Mesothelial cell of epicardium (in vitro differentiated cells): ENCODE results near the gene ZNF444. TPM values are rescaled to one million over a fixed set of nuclear protein-coding genes. Genes with fewer than 3 reads are reported as not detected.

Experiments
- DNase-seq, 2 experiments: peaks; one replicate each; pipeline ENCODE4 v3.0.0; 2021; ENCODE audit warnings: low spot score in 2 of 2; ENCODE audit not compliant: unreplicated experiment in 2 of 2
- H3K27ac Mint-ChIP-seq: 2 replicates; pipeline ENCODE4 v1.8.0; 2021; ENCODE audit warnings: mixed read lengths
- H3K27me3 Mint-ChIP-seq: 2 replicates; pipeline ENCODE4 v1.8.0; 2021; ENCODE audit warnings: low read depth, mixed read lengths
- H3K36me3 Mint-ChIP-seq: 2 replicates; pipeline ENCODE4 v1.8.0; 2021; ENCODE audit warnings: mixed read lengths
- H3K4me1 Mint-ChIP-seq: 2 replicates; pipeline ENCODE4 v1.8.0; 2021; ENCODE audit warnings: mixed read lengths
- H3K4me3 Mint-ChIP-seq: 2 replicates; pipeline ENCODE4 v1.8.0; 2021; ENCODE audit warnings: mild to moderate bottlenecking, moderate library complexity, mixed read lengths
- H3K9me3 Mint-ChIP-seq: 2 replicates; pipeline ENCODE4 v1.8.0; 2021; ENCODE audit warnings: mixed read lengths
- CTCF ChIP-seq: fragments of 200-600 bp; sonication (generic); IDR thresholded peaks from one replicate; pipeline ENCODE4 v1.5.0; 2021; ENCODE audit warnings: antibody characterized with exemption; ENCODE audit not compliant: unreplicated experiment
- total RNA-seq: library from RNA; stranded (reverse); gene quantifications from 3 replicates; pipeline ENCODE4 v1.2.1, GENCODE V29; 2021

The ZNF444 gene
- total RNA-seq, 1 donor from 2014 or later: 63.6 TPM

GRCh38 chr19:56161534-56161933, 20.4 kb downstream of the ZNF444 start:
- no peaks in the 10 kb centered on the region for H3K4me1 Mint-ChIP-seq
- H3K27me3 Mint-ChIP-seq: no peaks in the 10 kb centered on the region
- DNase-seq: no peak
- H3K36me3 Mint-ChIP-seq: peaks cover 16% of the 10 kb centered on the region
- H3K9me3 Mint-ChIP-seq: peaks cover 7% of the 10 kb centered on the region
- H3K27ac Mint-ChIP-seq: no peak overlapping the region
- no peak for TF ChIP-seq CTCF
- no peak overlapping the region for H3K4me3 Mint-ChIP-seq

DNA sequence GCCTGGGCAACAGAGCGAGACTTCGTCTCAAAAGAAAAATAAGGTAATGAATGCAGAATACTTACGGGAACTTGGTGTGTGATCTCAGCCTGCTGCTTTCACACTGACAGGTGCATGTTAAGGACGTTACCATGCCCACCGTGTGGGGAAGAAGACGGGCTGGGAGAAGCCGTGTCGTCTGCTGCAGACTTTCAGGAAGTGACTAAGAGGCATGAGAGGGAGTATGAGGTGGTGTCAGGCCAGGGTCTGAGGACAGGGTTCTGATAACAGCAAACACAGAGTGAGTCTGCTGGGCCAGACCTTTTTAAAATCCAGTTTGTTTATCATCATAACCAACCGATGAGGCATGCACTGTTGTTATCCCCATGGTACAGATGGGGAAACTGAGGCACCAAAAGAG, 21.2 kb downstream of the ZNF444 start:
- TF ChIP-seq CTCF: no peak
- peaks cover 7% of the 10 kb centered on the region for H3K9me3 Mint-ChIP-seq
- no peaks in the 10 kb centered on the region for H3K27me3 Mint-ChIP-seq
- H3K4me1 Mint-ChIP-seq: no peaks in the 10 kb centered on the region
- H3K36me3 Mint-ChIP-seq: peaks cover 16% of the 10 kb centered on the region
- DNase-seq: no peak
- H3K4me3 Mint-ChIP-seq: no peak overlapping the region
- H3K27ac Mint-ChIP-seq: no peak overlapping the region

- DNase-seq: no peak
- Mint-ChIP-seq H3K4me1 (no peaks in the 10 kb centered on the region), H3K27ac (no peak overlapping the region), H3K9me3 (peaks cover 7% of the 10 kb centered on the region), H3K27me3 (no peaks in the 10 kb centered on the region), H3K36me3 (peaks cover 12% of the 10 kb centered on the region), H3K4me3 (no peak overlapping the region)
- no peak for TF ChIP-seq CTCF
Measured at GRCh38 chr19:56163097-56163496, 22.0 kb downstream of the ZNF444 start.

DNA sequence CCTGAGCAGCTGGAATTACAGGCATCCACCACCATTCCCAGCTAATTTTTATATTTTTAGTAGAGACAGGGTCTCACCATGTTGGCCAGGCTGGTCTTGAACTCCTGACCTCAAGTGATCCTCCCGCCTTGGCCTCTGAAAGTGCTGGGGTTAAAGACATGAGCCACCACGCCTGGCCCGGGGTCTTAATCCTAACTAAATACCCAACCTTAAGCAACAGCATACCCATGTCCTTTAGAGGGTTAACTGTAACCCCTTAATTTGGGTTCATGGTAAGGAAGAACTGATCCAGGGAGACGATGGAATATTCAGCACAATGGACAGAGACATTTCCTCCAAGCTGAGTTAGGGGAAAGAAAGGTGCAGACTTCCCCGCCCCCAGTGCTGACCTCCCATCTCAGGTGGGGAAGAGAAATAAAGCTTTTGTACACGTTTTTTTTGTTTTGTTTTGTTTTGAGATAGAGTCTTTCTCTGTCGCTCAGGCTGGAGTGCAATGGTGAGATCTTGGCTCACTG, 26.0 kb downstream of the ZNF444 start:
- no peaks in the 10 kb centered on the region for H3K9me3 Mint-ChIP-seq
- no peaks in the 10 kb centered on the region for H3K4me1 Mint-ChIP-seq
- DNase-seq: no peak
- H3K36me3 Mint-ChIP-seq: no peaks in the 10 kb centered on the region
- no peak for TF ChIP-seq CTCF
- H3K27me3 Mint-ChIP-seq: peaks cover 5% of the 10 kb centered on the region
- no peak overlapping the region for H3K4me3 Mint-ChIP-seq
- H3K27ac Mint-ChIP-seq: no peak overlapping the region

GRCh38 chr19:56170261-56170660, 29.2 kb downstream of the ZNF444 start:
- no peak overlapping the region for H3K27ac Mint-ChIP-seq
- no peaks in the 10 kb centered on the region for H3K9me3 Mint-ChIP-seq
- H3K4me3 Mint-ChIP-seq: no peak overlapping the region
- TF ChIP-seq CTCF: no peak
- no peak for DNase-seq
- H3K36me3 Mint-ChIP-seq: no peaks in the 10 kb centered on the region
- no peaks in the 10 kb centered on the region for H3K4me1 Mint-ChIP-seq
- peaks cover 17% of the 10 kb centered on the region for H3K27me3 Mint-ChIP-seq

DNA sequence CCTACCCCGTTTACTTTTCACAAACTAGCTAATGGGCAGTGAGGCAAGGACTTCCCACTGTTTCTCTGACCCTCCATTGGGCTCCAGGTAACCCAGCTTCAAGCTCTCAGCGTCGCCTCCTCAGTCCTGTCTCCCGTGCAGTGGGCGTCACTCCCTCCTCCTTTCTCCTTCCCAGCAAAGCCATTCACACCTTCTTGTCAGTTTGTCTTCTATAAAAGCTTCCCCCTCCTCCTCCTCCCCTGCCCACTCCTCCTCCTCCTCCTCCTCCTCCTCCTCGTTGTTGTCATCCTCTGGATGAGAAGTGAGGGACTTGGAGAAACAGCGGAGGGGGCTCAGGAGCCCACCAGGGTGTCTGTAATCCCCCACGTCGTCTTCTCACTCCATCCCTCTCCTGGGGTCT, 33.0 kb downstream of the ZNF444 start:
- peaks cover 23% of the 10 kb centered on the region for H3K27me3 Mint-ChIP-seq
- H3K9me3 Mint-ChIP-seq: no peaks in the 10 kb centered on the region
- TF ChIP-seq CTCF: no peak
- H3K36me3 Mint-ChIP-seq: no peaks in the 10 kb centered on the region
- H3K27ac Mint-ChIP-seq: no peak overlapping the region
- no peak for DNase-seq
- no peak overlapping the region for H3K4me3 Mint-ChIP-seq
- no peaks in the 10 kb centered on the region for H3K4me1 Mint-ChIP-seq
